ENCODE results near the gene LTK.

DNA sequence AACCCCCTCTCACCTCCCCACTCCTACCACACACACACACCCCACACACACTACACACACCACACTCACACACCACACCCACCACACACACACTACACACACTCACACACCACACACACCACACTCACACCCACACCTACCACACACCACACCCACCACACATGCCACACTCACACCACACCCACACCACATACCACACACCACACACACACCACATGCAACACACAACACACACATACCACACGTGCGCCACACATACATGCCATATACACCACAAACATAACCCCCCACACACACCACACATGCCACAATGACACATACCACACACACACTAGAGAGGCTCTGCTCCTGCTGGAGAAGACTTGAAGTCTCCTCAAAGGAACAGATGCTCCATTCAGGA lies 25.8 kb downstream of the LTK start:
- TF ChIP-seq, protein P1, sequence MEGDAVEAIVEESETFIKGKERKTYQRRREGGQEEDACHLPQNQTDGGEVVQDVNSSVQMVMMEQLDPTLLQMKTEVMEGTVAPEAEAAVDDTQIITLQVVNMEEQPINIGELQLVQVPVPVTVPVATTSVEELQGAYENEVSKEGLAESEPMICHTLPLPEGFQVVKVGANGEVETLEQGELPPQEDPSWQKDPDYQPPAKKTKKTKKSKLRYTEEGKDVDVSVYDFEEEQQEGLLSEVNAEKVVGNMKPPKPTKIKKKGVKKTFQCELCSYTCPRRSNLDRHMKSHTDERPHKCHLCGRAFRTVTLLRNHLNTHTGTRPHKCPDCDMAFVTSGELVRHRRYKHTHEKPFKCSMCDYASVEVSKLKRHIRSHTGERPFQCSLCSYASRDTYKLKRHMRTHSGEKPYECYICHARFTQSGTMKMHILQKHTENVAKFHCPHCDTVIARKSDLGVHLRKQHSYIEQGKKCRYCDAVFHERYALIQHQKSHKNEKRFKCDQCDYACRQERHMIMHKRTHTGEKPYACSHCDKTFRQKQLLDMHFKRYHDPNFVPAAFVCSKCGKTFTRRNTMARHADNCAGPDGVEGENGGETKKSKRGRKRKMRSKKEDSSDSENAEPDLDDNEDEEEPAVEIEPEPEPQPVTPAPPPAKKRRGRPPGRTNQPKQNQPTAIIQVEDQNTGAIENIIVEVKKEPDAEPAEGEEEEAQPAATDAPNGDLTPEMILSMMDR (IDR thresholded peaks at IDR 0.05 in 2 of 3, conservative IDR thresholded peaks at IDR 0.05 in 1 of 3; ENCODE audit: borderline replicate concordance in 1 of 3, insufficient read depth in 1 of 3, low read depth in 2 of 3, low read length in 2 of 3) = no peak
- TF ChIP-seq SP1 (IDR thresholded peaks at IDR 0.05; ENCODE audit: low read depth) (no peak), EZH2 (IDR thresholded peaks at IDR 0.05) (no peak), POLR2A (IDR thresholded peaks at IDR 0.05; ENCODE audit: borderline replicate concordance, extremely low read depth, insufficient read depth, insufficient read length) (no peak), CEBPB (IDR thresholded peaks at IDR 0.05; ENCODE audit: low read depth) (no peak), YY1 (IDR thresholded peaks at IDR 0.05; ENCODE audit: extremely low read depth, insufficient replicate concordance, low read depth, low read length) (no peak), POLR2AphosphoS5 (IDR thresholded peaks at IDR 0.05; ENCODE audit: low read depth, low read length) (no peak), CBX3 (IDR thresholded peaks at IDR 0.05; ENCODE audit: low read depth) (no peak), RAD21 (IDR thresholded peaks at IDR 0.05; ENCODE audit: low read depth) (no peak), ELF1 (IDR thresholded peaks at IDR 0.05; ENCODE audit: borderline replicate concordance, low read depth) (no peak)
- TF ChIP-seq, protein P2, sequence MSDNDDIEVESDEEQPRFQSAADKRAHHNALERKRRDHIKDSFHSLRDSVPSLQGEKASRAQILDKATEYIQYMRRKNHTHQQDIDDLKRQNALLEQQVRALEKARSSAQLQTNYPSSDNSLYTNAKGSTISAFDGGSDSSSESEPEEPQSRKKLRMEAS (IDR thresholded peaks at IDR 0.05) = no peak
- TF ChIP-seq, protein P3, sequence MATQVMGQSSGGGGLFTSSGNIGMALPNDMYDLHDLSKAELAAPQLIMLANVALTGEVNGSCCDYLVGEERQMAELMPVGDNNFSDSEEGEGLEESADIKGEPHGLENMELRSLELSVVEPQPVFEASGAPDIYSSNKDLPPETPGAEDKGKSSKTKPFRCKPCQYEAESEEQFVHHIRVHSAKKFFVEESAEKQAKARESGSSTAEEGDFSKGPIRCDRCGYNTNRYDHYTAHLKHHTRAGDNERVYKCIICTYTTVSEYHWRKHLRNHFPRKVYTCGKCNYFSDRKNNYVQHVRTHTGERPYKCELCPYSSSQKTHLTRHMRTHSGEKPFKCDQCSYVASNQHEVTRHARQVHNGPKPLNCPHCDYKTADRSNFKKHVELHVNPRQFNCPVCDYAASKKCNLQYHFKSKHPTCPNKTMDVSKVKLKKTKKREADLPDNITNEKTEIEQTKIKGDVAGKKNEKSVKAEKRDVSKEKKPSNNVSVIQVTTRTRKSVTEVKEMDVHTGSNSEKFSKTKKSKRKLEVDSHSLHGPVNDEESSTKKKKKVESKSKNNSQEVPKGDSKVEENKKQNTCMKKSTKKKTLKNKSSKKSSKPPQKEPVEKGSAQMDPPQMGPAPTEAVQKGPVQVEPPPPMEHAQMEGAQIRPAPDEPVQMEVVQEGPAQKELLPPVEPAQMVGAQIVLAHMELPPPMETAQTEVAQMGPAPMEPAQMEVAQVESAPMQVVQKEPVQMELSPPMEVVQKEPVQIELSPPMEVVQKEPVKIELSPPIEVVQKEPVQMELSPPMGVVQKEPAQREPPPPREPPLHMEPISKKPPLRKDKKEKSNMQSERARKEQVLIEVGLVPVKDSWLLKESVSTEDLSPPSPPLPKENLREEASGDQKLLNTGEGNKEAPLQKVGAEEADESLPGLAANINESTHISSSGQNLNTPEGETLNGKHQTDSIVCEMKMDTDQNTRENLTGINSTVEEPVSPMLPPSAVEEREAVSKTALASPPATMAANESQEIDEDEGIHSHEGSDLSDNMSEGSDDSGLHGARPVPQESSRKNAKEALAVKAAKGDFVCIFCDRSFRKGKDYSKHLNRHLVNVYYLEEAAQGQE (IDR thresholded peaks at IDR 0.05; ENCODE audit: low read depth) = no peak

Measured in HCT116 (cell line).